ENCODE measurements around the gene NECTIN1.

Gene NECTIN1

DNA sequence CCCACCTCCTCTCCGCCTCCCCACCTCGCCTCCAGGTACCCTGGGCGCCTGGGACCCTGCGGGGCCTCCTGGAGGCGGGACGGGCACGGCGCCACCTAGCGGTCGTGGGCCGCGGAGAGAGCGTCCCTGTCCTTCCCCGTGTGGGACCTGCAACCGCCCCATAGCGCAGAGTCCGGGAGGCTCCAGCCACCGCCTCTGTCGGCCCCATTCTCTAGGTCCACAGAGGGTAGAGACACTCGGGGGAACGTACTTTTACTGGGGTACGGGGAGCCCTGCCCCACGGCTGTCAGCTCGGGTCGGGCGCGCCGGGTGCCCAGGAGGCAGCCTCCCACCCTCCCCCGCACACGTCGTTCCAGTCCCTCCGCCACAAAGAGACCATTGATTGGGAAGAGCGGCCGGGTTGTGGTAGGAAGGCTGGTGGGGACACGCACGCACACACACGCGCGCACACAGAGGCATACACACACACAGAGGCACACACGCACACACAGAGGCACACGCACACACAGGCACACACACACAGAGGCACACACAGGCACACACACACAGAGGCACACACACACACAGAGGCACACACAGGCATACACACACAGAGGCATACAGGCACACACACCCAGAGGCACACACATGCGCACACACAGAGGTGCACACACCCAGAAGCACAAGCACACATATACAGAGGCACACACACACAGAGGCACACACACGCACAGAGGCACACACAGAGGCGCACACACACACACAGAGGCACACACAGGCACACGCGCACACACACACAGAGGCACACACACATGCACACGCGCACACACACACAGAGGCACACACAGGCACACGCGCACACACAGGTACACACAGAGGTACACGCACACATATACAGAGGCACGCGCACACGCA lies 12.6 kb upstream of the NECTIN1 start:
- peak overlapping the region; percentile 38; the same call in 1 of the 2 replicates for H2AFZ ChIP-seq (ENCODE audit: low read length)
- H3K4me2 ChIP-seq (ENCODE audit: low read depth, low read length), result peak overlapping the region; percentile 59; the same call in 1 of the 2 replicates

DNA sequence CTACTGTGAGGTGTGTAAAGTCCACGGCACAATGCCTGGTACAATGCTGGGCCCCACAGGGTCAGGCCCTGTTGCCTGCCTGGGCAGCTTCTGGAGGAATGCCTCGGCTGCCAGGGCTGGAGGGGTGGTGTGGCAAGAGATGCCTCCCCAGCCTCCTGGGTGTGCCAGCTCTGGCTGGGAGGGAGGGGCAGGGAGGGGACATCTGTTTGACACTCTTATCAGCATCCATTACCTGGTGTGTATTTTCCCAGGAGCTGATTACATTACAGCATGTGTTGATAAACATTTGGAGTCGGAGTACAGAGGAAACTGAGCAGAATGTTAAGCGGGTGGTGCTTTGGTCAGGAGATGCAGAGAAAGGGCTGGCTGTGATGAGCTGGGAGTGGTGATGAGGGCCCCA lies 11.0 kb upstream of the NECTIN1 start:
- DNase-seq, result no peak
- Histone ChIP-seq H3K27me3 (replicated peaks; ENCODE audit: insufficient read depth, low read length) (peaks cover 18% of the 10 kb centered on the region), H3K9me2 (replicated peaks; ENCODE audit: insufficient read depth, low read length) (no peaks in the 10 kb centered on the region), H2AFZ (ENCODE audit: low read length) (no peak overlapping the region), H3K9me3 (replicated peaks; ENCODE audit: insufficient read depth, low read length) (no peaks in the 10 kb centered on the region), H3F3A (ENCODE audit: insufficient read depth, low read length) (no peaks in the 10 kb centered on the region), H3K36me3 (replicated peaks; ENCODE audit: insufficient read depth, low read length) (no peaks in the 10 kb centered on the region), H4K20me1 (ENCODE audit: insufficient read depth, low read length) (no peaks in the 10 kb centered on the region), H3K9ac (ENCODE audit: low read length) (no peak overlapping the region), H3K4me2 (ENCODE audit: low read depth, low read length) (no peak overlapping the region), H3K4me3 (ENCODE audit: low read length) (no peak overlapping the region), H3K4me1 (ENCODE audit: low read length) (no peaks in the 10 kb centered on the region), H3K27ac (ENCODE audit: low read length) (no peak overlapping the region), H3K79me2 (ENCODE audit: low read length) (no peaks in the 10 kb centered on the region)
- TF ChIP-seq EZH2 (optimal IDR thresholded peaks at IDR 0.05; ENCODE audit: low read depth, low read length) (no peak), EZH2phosphoT487 (IDR thresholded peaks at IDR 0.05; ENCODE audit: low read length) (no peak)
- TF ChIP-seq, protein P1, sequence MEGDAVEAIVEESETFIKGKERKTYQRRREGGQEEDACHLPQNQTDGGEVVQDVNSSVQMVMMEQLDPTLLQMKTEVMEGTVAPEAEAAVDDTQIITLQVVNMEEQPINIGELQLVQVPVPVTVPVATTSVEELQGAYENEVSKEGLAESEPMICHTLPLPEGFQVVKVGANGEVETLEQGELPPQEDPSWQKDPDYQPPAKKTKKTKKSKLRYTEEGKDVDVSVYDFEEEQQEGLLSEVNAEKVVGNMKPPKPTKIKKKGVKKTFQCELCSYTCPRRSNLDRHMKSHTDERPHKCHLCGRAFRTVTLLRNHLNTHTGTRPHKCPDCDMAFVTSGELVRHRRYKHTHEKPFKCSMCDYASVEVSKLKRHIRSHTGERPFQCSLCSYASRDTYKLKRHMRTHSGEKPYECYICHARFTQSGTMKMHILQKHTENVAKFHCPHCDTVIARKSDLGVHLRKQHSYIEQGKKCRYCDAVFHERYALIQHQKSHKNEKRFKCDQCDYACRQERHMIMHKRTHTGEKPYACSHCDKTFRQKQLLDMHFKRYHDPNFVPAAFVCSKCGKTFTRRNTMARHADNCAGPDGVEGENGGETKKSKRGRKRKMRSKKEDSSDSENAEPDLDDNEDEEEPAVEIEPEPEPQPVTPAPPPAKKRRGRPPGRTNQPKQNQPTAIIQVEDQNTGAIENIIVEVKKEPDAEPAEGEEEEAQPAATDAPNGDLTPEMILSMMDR (IDR thresholded peaks at IDR 0.05; ENCODE audit: low read length), result no peak

More for the DNA sequence above, 12.6 kb upstream of the NECTIN1 start:
- TF ChIP-seq, protein P1 (IDR thresholded peaks at IDR 0.05; ENCODE audit: low read length), result peak; percentile 86
- no peak for TF ChIP-seq EZH2 (optimal IDR thresholded peaks at IDR 0.05; ENCODE audit: low read depth, low read length)
- Histone ChIP-seq H3K36me3 (replicated peaks; ENCODE audit: insufficient read depth, low read length) (no peaks in the 10 kb centered on the region), H3K9me3 (replicated peaks; ENCODE audit: insufficient read depth, low read length) (no peaks in the 10 kb centered on the region), H3K27me3 (replicated peaks; ENCODE audit: insufficient read depth, low read length) (peaks cover 18% of the 10 kb centered on the region), H3K9me2 (replicated peaks; ENCODE audit: insufficient read depth, low read length) (no peaks in the 10 kb centered on the region), H3F3A (ENCODE audit: insufficient read depth, low read length) (no peaks in the 10 kb centered on the region), H3K4me3 (ENCODE audit: low read length) (peak overlapping the region; percentile 27; the same call in 1 of the 2 replicates), H3K4me1 (ENCODE audit: low read length) (no peaks in the 10 kb centered on the region), H3K79me2 (ENCODE audit: low read length) (no peaks in the 10 kb centered on the region), H3K27ac (ENCODE audit: low read length) (no peak overlapping the region), H3K9ac (ENCODE audit: low read length) (no peak overlapping the region), H4K20me1 (ENCODE audit: insufficient read depth, low read length) (no peaks in the 10 kb centered on the region)
- peak; percentile 58 for DNase-seq

DNA sequence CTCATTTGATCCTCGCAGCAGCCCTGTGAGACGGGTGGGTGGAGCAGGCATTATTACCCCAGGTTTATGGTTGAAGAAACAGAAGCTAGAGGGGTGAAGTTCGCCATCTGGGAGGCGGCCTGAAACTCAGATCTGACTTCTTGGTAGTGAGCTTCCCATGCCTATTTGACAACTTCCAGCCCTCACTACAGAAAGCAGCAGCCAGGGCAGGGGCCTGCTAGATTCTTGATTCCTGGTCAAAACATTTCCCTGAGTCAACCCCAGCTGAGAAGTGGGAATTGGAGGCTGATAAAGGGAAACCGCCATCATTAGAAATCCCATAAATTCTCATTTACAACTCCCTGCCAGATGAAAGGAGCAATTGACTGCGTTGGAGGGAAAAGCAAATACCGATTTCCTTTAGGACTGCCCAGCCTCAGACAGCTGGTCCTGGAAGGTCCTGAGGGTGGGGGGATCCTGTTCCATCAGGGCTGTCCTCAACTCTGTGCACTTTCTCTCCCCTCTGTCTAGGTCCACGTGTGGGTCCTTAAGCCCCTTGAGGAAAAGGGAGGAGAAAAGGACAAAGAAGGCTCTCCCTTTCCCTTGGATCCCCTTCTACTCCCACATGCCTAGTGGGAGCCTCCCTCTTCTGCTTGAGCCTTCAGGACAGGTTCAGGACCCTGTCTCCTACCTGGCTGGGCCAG lies 10.2 kb upstream of the NECTIN1 start:
- TF ChIP-seq EZH2phosphoT487 (IDR thresholded peaks at IDR 0.05; ENCODE audit: low read length) (no peak), EZH2 (optimal IDR thresholded peaks at IDR 0.05; ENCODE audit: low read depth, low read length) (no peak)
- TF ChIP-seq, protein P1 (IDR thresholded peaks at IDR 0.05; ENCODE audit: low read length), result no peak
- H3F3A ChIP-seq (ENCODE audit: insufficient read depth, low read length), result no peaks in the 10 kb centered on the region
- no peak overlapping the region for H2AFZ ChIP-seq (ENCODE audit: low read length)
- H3K4me1 ChIP-seq (ENCODE audit: low read length), result no peaks in the 10 kb centered on the region
- no peaks in the 10 kb centered on the region for H3K9me2 ChIP-seq (replicated peaks; ENCODE audit: insufficient read depth, low read length)
- no peak overlapping the region for H3K9ac ChIP-seq (ENCODE audit: low read length)
- no peaks in the 10 kb centered on the region for H3K9me3 ChIP-seq (replicated peaks; ENCODE audit: insufficient read depth, low read length)
- H3K4me2 ChIP-seq (ENCODE audit: low read depth, low read length), result no peak overlapping the region
- no peaks in the 10 kb centered on the region for H4K20me1 ChIP-seq (ENCODE audit: insufficient read depth, low read length)
- no peak for DNase-seq
- H3K4me3 ChIP-seq (ENCODE audit: low read length), result no peak overlapping the region
- no peak overlapping the region for H3K27ac ChIP-seq (ENCODE audit: low read length)
- H3K27me3 ChIP-seq (replicated peaks; ENCODE audit: insufficient read depth, low read length), result peaks cover 18% of the 10 kb centered on the region
- no peaks in the 10 kb centered on the region for H3K36me3 ChIP-seq (replicated peaks; ENCODE audit: insufficient read depth, low read length)
- H3K79me2 ChIP-seq (ENCODE audit: low read length), result no peaks in the 10 kb centered on the region

Data from MM.1S (cell line).